Heart right ventricle (tissue), 16 donors: Measurements from ENCODE around the gene LMTK2. TPM values are rescaled to one million over a fixed set of nuclear protein-coding genes. Genes with fewer than 3 reads are reported as not detected.
A peak's percentile ranks its signal among the peaks of the same experiment; 100 is the strongest.

Source experiments
- ATAC-seq, 8 donors: fragments of 200-7000 bp; cut with Tn5 transposase; one replicate each; pipeline ENCODE4 v1.9.1; 2020; ENCODE audit warnings: mild to moderate bottlenecking in 8 of 8, moderate library complexity in 8 of 8, moderate number of reproducible peaks in 1 of 8
- DNase-seq, 2 donors: peaks; one replicate each; pipeline ENCODE4 v3.0.0-alpha.2; 2020
- H3K27ac ChIP-seq, 10 donors: fragments of 200-600 bp; sonication (generic) in 2 of 10; one replicate each; pipeline versions ENCODE4 v1.5.0 to v1.8.0; 2020 to 2022; ENCODE audit warnings: mild to moderate bottlenecking in 3 of 10
- H3K27me3 ChIP-seq, 7 donors: fragments of 200-600 bp; one replicate each; pipeline ENCODE4 v1.8.0; 2021 to 2022; ENCODE audit warnings: mild to moderate bottlenecking in 2 of 7
- H3K36me3 ChIP-seq, 9 donors: fragments of 200-600 bp; sonication (generic) in 1 of 9; one replicate each; pipeline versions ENCODE4 v1.5.0 to v1.8.0; 2020 to 2022; ENCODE audit warnings: mild to moderate bottlenecking in 2 of 9
- H3K4me1 ChIP-seq, 9 donors: fragments of 200-600 bp; sonication (generic) in 1 of 9; one replicate each; pipeline versions ENCODE4 v1.5.0 to v1.8.0; 2020 to 2022; ENCODE audit warnings: mild to moderate bottlenecking in 4 of 9
- H3K4me3 ChIP-seq, 10 donors: fragments of 200-600 bp; sonication (generic) in 2 of 10; one replicate each; pipeline versions ENCODE4 v1.5.0 to v1.8.0; 2020 to 2022; ENCODE audit warnings: mild to moderate bottlenecking in 7 of 10, moderate library complexity in 2 of 10
- H3K9me3 ChIP-seq, 11 donors: fragments of 200-600 bp in 10 of 11; sonication (generic) in 2 of 11; one replicate each; pipeline versions ENCODE4 v1.5.0 to v1.8.0; 2013 to 2022; ENCODE audit warnings: mild to moderate bottlenecking in 2 of 11, control low read depth in 1 of 11, moderate library complexity in 1 of 11
- CTCF ChIP-seq, 9 donors: fragments of 200-600 bp; sonication (generic) in 2 of 9; IDR thresholded peaks; one replicate each; pipeline versions ENCODE4 v1.5.0 to v1.8.0; 2021 to 2022; ENCODE audit warnings: antibody characterized with exemption in 9 of 9, mild to moderate bottlenecking in 5 of 9, moderate library complexity in 1 of 9
- WGBS, 2 donors: extraction: QIAGEN DNeasy Blood & Tissue Kit; methylation state at CpG; one replicate each; pipeline ENCODE4 v1.1.7; 2013; ENCODE audit warnings: inconsistent platforms in 1 of 2; 5-methylcytosine and 5-hydroxymethylcytosine counted together
- intact Hi-C, 10 donors: fragments of 100-400 bp; cut with DNase I; formaldehyde crosslinking; loops; one replicate each; pipeline versions ENCODE4 v1.11.1 to v1.14.2; 2022
- polyA plus RNA-seq, 2 donors: library from polyadenylated mRNA; stranded (reverse); fragments of 200-250 nt; gene quantifications; one replicate each; pipeline ENCODE4 v1.2.3, GENCODE V29; 2013
- total RNA-seq, 10 donors: library from RNA; stranded (reverse); fragmentation: NEBNext Ultra II Directional in 3 of 10; extraction: Animal tissue kit (Norgen Biotek cat#: 25700) in 3 of 10; gene quantifications; one replicate each; pipeline versions ENCODE4 v1.2.1 to v1.2.4, GENCODE V29; 2021 to 2023
- donor health status: Arrhythmogenic right ventricular cardiomyopathy.
- donor health status: ischemic (EF 13 %, LVEDD 7.1; RV severe dilation, severe dysfunction).
- donor health status: healthy with polysubstance abuse.
- donor health status: DM: no; HTN: yes; CAD: no.
- donor health status: DM: no; HTN: no; CAD: no.
- donor health status: ischemic (EF 25% LVEDD 6.9; RV normal size, moderate dysfunction).
- donor health status: ischemic (EF 25% LVEDD 5.7; RV mildly dilated, moderate dysfunction).
- donor health status: healthy.
- donor health status: DM: yes; HTN: yes; CAD: no.
- donor health status: Ischemic cardiomyopathy.
- donor health status: ischemic (EF 35%, LVEDD 5.7; RV mildly dilated, moderate dysfunction).
- donor health status: nonischemic (EF 11% LVEDD 7.7; RV severe dilation, severe dysfunction).
- donor health status: DM: yes; HTN: yes; CAD: no.
- donor health status: PGD.
- donor health status: ischemic (EF 29% LVEDD 5.4; RV normal size, mild dysfunction).
- donor health status: nonischemic (EF 23%, LVEDD 6.1; RV moderate dilation, normal function).

LMTK2 gene
- total and polyA plus RNA-seq, 12 donors: 2.9 to 50.2 (median 27.0) TPM

- 87 to 90% methylated on average over 16 of the region's 16 CpGs for WGBS, 2 donors
- intact Hi-C loops: loop anchor here in 7 of 10 donors (2.0 to 10.0 kb wide), 4 partner anchors 127 to 221 kb away; no protein-coding TSS in a partner anchor
- Histone ChIP-seq H3K36me3 (peaks cover 0 to 86% (median 25%) of the 10 kb centered on the region in 9 donors), H3K4me3 (no peak overlapping the region), H3K27ac (no peak overlapping the region), H3K9me3 (no peaks in the 10 kb centered on the region), H3K4me1 (peaks cover 0 to 25% (median 15%) of the 10 kb centered on the region in 9 donors), H3K27me3 (no peaks in the 10 kb centered on the region)
- TF ChIP-seq CTCF (IDR thresholded peaks at IDR 0.05): no peak
- DNase-seq (no peak), ATAC-seq (peak in 1 of 8 donors; percentile 8)
These were observed 135.1 kb downstream of the LMTK2 start for GRCh38 chr7:98241674-98242241.

GRCh38 chr7:98242342-98242741, 135.7 kb downstream of the LMTK2 start:
- no peak for TF ChIP-seq CTCF (IDR thresholded peaks at IDR 0.05)
- intact Hi-C loops: loop anchor here in 6 of 10 donors (5.0 to 10.0 kb wide), 3 partner anchors 128 to 220 kb away; no protein-coding TSS in a partner anchor
- ATAC-seq (no peak), DNase-seq (no peak)
- 98 to 100% methylated on average over 1 of the region's 1 CpG for WGBS, 2 donors
- H3K9me3 ChIP-seq: no peaks in the 10 kb centered on the region
- H3K27me3 ChIP-seq: no peaks in the 10 kb centered on the region
- peaks cover 0 to 31% (median 15%) of the 10 kb centered on the region in 9 donors for H3K4me1 ChIP-seq
- no peak overlapping the region for H3K27ac ChIP-seq
- no peak overlapping the region for H3K4me3 ChIP-seq
- peaks cover 0 to 80% (median 25%) of the 10 kb centered on the region in 9 donors for H3K36me3 ChIP-seq

- no peak for DNase-seq
- peaks cover under 1 to 37% (median 21%) of the 10 kb centered on the region in 9 donors for H3K4me1 ChIP-seq
- no peaks in the 10 kb centered on the region for H3K27me3 ChIP-seq
- intact Hi-C loops: loop anchor here in 6 of 10 donors (5.0 to 10.0 kb wide), 3 partner anchors 128 to 221 kb away; no protein-coding TSS in a partner anchor
- TF ChIP-seq CTCF (IDR thresholded peaks at IDR 0.05): no peak
- WGBS, 2 donors: 89 to 93% methylated on average over 4 of the region's 4 CpGs
- no peaks in the 10 kb centered on the region for H3K9me3 ChIP-seq
- ATAC-seq: no peak
- no peak overlapping the region for H3K4me3 ChIP-seq
- no peak overlapping the region for H3K27ac ChIP-seq
- peaks cover 0 to 79% (median 25%) of the 10 kb centered on the region in 9 donors for H3K36me3 ChIP-seq
These were observed 136.3 kb downstream of the LMTK2 start for GRCh38 chr7:98242934-98243333.

GRCh38 chr7:98244871-98245270, 138.2 kb downstream of the LMTK2 start:
- TF ChIP-seq CTCF (IDR thresholded peaks at IDR 0.05): no peak
- H3K27ac ChIP-seq: peak overlapping the region in 7 of 10 donors; percentile 5 to 90 (median 50)
- no peaks in the 10 kb centered on the region for H3K27me3 ChIP-seq
- WGBS, 2 donors: 93 to 97% methylated on average over 14 of the region's 14 CpGs
- intact Hi-C loops: loop anchor here in 7 of 10 donors (5.0 to 10.0 kb wide), 5 partner anchors 37 to 223 kb away; partner anchors contain the start of genes BRI3 (in 2 of the 7) and BAIAP2L1 (in 1 of the 7)
- ATAC-seq: no peak
- peaks cover 2 to 55% (median 40%) of the 10 kb centered on the region in 9 donors for H3K4me1 ChIP-seq
- no peak for DNase-seq
- peaks cover 0 to 63% (median 17%) of the 10 kb centered on the region in 9 donors for H3K36me3 ChIP-seq
- no peak overlapping the region for H3K4me3 ChIP-seq
- no peaks in the 10 kb centered on the region for H3K9me3 ChIP-seq
